ENCODE measurements around the gene TFE3. TPM values are rescaled to one million over a fixed set of nuclear protein-coding genes. Genes with fewer than 3 reads are reported as not detected.

The TFE3 gene
- total RNA-seq, 1 experiment from 2014 or later, result 56.8 TPM

GRCh38 chrX:49061916-49062315 is 18.8 kb upstream of the TFE3 start:
- no TSS peak for BruUV-seq (replicated peaks)
- Histone ChIP-seq H3K27me3 (replicated peaks; ENCODE audit: insufficient read depth, low read depth, low read length, poor library complexity) (no peaks in the 10 kb centered on the region), H3K9me3 (ENCODE audit: low read depth, low read length, poor library complexity, severe bottlenecking) (no peaks in the 10 kb centered on the region), H3K27ac (ENCODE audit: low read depth, low read length, poor library complexity, severe bottlenecking) (no peak overlapping the region), H3K4me3 (ENCODE audit: low read depth, low read length, poor library complexity, severe bottlenecking) (no peak overlapping the region), H3K36me3 (ENCODE audit: insufficient read depth, low read length, poor library complexity, severe bottlenecking) (no peaks in the 10 kb centered on the region), H3K4me1 (ENCODE audit: insufficient read depth, low read length, poor library complexity, severe bottlenecking) (no peaks in the 10 kb centered on the region)
- TF ChIP-seq CTCF (conservative IDR thresholded peaks at IDR 0.05; ENCODE audit: low read depth, low read length), result no peak
- no peak for TF ChIP-seq EZH2 (IDR thresholded peaks at IDR 0.05; ENCODE audit: borderline replicate concordance, low read depth, low read length, poor library complexity, severe bottlenecking)
- DNase-seq (ENCODE audit: low spot score), result no peak
- CTCF ChIA-PET, result no interaction called here
- POLR2A ChIA-PET (ENCODE audit: low non-redundant PET), result no interaction called here
- intact Hi-C loops (cut with micrococcal nuclease; ENCODE audit: unreplicated experiment), result no loop called here

GRCh38 chrX:49061490-49061889 is 18.3 kb upstream of the TFE3 start:
- intact Hi-C loops (cut with micrococcal nuclease; ENCODE audit: unreplicated experiment), result no loop called here
- no peaks in the 10 kb centered on the region for H3K4me1 ChIP-seq (ENCODE audit: insufficient read depth, low read length, poor library complexity, severe bottlenecking)
- H3K27ac ChIP-seq (ENCODE audit: low read depth, low read length, poor library complexity, severe bottlenecking), result no peak overlapping the region
- H3K36me3 ChIP-seq (ENCODE audit: insufficient read depth, low read length, poor library complexity, severe bottlenecking), result no peaks in the 10 kb centered on the region
- CTCF ChIA-PET, result no interaction called here
- H3K9me3 ChIP-seq (ENCODE audit: low read depth, low read length, poor library complexity, severe bottlenecking), result no peaks in the 10 kb centered on the region
- no peak for TF ChIP-seq EZH2 (IDR thresholded peaks at IDR 0.05; ENCODE audit: borderline replicate concordance, low read depth, low read length, poor library complexity, severe bottlenecking)
- TF ChIP-seq CTCF (conservative IDR thresholded peaks at IDR 0.05; ENCODE audit: low read depth, low read length), result no peak
- H3K27me3 ChIP-seq (replicated peaks; ENCODE audit: insufficient read depth, low read depth, low read length, poor library complexity), result no peaks in the 10 kb centered on the region
- POLR2A ChIA-PET (ENCODE audit: low non-redundant PET), result no interaction called here
- BruUV-seq (replicated peaks), result no TSS peak
- H3K4me3 ChIP-seq (ENCODE audit: low read depth, low read length, poor library complexity, severe bottlenecking), result no peak overlapping the region
- no peak for DNase-seq (ENCODE audit: low spot score)

GRCh38 chrX:49060914-49061313 is 17.8 kb upstream of the TFE3 start:
- H3K27ac ChIP-seq (ENCODE audit: low read depth, low read length, poor library complexity, severe bottlenecking), result no peak overlapping the region
- ChIA-PET CTCF (no interaction called here), POLR2A (ENCODE audit: low non-redundant PET) (no interaction called here)
- H3K36me3 ChIP-seq (ENCODE audit: insufficient read depth, low read length, poor library complexity, severe bottlenecking), result no peaks in the 10 kb centered on the region
- no TSS peak for BruUV-seq (replicated peaks)
- H3K9me3 ChIP-seq (ENCODE audit: low read depth, low read length, poor library complexity, severe bottlenecking), result no peaks in the 10 kb centered on the region
- no peaks in the 10 kb centered on the region for H3K27me3 ChIP-seq (replicated peaks; ENCODE audit: insufficient read depth, low read depth, low read length, poor library complexity)
- H3K4me1 ChIP-seq (ENCODE audit: insufficient read depth, low read length, poor library complexity, severe bottlenecking), result no peaks in the 10 kb centered on the region
- intact Hi-C loops (cut with micrococcal nuclease; ENCODE audit: unreplicated experiment), result no loop called here
- no peak for DNase-seq (ENCODE audit: low spot score)
- TF ChIP-seq EZH2 (IDR thresholded peaks at IDR 0.05; ENCODE audit: borderline replicate concordance, low read depth, low read length, poor library complexity, severe bottlenecking) (no peak), CTCF (conservative IDR thresholded peaks at IDR 0.05; ENCODE audit: low read depth, low read length) (no peak)
- H3K4me3 ChIP-seq (ENCODE audit: low read depth, low read length, poor library complexity, severe bottlenecking), result no peak overlapping the region
